Measurements from ENCODE around the gene SMIM12.

SMIM12 gene, protein sequence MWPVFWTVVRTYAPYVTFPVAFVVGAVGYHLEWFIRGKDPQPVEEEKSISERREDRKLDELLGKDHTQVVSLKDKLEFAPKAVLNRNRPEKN

DNA sequence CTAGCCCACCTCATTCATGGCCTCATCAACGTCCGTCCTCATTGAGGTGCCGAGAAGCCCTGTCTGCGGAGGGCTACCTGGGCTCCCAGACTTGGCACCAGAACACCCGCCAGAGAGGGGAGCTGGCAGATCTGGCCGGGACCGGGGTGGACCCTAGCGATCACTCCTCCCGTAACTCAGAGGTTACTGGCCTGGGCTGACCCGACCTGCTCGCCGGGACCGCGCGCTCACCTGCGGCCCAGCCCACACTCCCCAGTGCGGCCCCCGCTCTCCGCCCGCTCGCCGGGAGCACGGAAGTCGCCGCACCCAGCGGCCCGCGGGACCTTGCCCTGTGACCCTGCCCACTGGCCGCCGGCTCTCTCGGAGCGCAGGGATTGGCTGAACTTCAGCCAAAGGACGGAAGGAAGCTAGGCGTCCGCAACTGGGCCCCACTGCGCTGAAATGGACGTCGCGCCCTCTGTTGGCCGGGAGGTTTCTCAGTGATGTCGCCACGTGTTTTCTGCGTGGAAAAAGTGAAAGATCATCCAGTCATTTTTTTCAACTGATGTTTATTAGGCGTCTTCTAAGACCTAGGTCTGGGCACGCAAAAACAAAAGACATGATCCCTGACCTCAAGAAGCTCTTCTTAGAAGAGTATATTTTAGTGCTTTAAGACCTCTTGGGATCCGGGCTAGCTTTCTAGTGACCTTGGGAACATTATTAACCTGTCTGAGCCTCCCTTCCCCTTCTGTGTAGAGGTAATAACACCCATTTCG is at the start of gene SMIM12:
Gene SMIM12, minus strand, starts transcription at position 304 of the 755 bp plus-strand sequence. CDS start 3,772 bp downstream, outside the sequence.
- peak; percentile 93 for DNase-seq

DNA sequence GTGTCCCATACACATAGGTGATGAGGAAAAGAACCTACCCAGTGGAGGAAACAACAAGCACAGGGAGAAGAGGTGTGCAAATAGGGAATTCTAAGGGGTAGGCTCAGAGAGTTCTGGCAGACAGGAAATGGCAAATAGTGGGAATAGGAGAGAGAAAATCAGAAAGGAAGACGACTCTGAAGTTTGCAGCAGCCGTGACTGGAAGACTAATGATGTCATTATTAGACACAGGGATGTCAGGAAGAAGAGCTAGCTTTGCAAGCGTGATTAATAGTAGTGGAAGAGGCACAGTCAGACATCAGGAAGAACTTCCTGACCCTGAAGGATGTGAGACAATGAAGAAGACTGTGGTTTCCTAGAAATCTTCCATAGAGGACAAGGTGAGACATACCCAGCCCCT is 48.8 kb upstream of the SMIM12 start:
- DNase-seq = no peak

DNA sequence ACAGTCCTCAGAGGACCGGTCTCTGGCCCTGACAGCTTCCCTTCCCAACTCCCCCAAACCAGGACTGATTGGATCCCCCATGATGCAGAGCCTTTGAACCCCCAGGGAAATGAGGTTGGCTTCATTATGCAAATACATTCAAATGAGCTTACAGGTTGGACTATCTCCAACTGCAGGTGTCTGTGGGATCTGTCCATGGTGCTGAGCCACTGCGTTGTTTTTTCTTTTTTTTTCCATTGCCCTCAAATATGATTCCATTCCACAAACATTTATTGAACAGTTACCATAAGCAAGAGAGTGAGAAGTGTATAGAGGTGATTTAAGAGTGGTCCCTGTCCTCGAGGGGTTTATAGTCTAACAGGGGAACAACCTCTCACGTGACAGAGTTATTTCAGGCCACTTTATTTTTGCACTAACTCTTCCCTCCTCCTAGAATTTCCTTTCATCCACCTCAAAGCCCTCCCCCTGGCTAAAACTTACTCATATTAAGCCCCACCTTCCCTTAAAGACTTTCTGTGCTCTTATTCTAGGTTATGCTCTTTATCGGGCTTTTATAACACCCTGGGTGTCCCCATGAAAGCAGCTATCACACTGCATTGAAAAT is 48.0 kb upstream of the SMIM12 start:
- no peak for DNase-seq

DNA sequence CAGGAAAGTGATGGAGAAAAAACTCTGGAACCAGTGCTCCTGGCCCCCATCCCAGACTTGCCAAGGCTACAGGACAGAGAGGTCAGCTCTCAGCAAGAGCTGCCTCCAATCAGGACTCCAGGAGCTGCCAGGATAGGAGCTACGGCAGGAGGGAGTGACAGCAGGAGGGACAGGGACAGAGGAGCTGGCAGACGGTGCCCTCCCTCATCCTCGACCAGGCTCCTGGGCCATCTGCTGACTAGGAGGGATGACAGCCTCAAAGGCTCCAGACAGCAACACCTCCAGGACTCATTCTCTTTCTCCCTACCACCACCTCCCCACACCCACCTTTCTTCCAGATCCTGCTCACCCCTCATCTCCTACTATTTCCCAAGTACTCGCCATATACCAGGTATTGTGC is 47.2 kb upstream of the SMIM12 start:
- DNase-seq = no peak

DNA sequence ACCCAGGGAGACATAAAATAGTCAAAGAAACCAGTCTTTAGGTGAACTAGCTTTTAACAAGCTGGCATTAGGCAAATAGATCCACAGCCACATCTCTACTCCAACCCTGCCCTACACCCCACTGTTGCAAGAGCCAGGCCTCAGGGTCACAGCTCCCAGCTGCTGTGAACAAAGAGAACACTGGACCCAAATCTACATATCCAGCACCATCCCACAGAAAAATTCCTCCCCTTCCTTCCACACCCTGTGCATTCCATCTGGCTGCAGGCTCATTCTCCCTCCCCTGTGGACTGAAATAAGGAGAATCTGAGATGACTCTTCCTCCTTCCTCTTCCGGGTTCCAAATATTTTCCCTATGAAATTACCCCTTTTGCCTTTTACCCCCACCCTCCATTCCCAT is 46.7 kb upstream of the SMIM12 start:
- DNase-seq = no peak

DNA sequence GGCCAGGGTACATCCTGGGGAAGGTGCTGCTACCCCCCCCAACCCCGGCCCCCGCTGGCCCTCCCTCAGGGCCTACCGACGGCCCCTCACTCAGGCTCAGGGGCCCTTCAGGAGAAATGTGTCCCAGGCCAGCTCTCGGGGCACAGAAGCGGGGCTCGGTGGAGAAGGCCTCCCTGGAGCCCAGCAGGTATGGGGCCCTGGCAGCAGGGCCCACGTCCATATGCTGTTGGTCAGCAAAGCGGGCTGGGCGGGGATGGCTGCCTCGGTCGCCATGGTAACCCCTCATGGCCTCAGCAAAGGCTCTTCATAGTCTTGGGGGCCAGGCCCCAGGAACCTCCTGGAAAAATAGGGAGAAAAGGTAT is 45.5 kb upstream of the SMIM12 start:
- no peak for DNase-seq

DNA sequence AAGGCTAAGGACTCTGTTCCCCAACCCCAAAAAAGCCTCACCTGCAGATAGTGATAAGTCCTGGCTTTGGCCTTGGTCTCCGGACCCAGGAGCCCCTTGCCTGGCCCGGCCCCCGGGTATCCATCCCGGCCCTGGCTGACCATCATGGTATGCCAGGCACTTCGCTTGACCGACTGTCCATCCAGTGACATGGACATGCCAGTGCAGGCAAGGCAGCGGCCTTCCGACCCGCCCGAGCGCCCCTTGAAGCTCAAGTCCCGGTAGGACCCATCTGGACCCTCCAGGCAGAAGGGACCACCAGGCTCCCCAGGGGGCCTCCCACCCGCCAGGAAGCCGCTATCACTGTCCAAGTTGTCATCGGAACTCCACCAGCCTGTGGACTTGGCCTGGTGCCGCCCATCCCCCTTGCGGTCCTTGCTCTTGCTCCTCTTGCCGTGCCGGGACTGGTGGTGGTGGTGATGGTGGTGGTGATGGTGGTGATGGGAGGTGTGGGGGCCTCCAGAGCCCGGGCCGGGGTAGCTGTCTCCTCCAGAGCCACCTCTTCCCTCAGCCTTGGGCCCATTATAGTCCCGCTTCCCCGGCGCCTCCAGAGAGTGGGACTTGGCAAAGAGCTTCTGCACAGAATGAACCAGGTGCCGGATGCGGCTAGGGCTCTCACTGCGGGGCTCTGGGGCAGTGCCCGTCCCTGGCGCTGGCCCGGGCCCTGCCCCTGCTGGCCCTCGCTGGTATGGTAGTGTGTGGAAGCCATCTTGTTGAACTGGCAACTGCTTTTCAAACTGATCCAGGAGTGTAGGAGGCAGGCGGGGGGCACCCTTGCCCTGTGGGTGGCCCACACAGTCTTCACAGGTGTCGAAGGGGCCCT is 44.9 kb upstream of the SMIM12 start:
- no peak for DNase-seq

DNA sequence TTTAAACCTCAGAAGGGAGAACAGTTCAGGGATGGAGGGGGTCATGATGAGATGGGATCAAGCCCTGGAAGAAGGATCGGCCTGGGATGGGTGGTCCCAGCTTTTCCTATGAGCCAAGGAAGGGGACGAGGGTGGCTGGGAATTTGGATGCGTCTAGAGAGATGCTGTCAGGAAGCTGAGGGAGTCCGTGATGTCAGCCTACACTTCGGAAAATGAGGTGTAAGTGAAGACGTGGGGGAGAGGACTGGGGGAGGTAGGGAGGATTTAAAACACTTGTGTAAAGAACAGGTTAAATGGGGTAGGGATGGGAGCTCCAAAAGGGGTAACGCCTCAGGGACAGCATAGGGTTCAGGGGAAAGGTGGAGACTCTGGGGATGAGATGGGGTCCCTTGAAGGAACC is 42.4 kb upstream of the SMIM12 start:
- no peak for DNase-seq

DNA sequence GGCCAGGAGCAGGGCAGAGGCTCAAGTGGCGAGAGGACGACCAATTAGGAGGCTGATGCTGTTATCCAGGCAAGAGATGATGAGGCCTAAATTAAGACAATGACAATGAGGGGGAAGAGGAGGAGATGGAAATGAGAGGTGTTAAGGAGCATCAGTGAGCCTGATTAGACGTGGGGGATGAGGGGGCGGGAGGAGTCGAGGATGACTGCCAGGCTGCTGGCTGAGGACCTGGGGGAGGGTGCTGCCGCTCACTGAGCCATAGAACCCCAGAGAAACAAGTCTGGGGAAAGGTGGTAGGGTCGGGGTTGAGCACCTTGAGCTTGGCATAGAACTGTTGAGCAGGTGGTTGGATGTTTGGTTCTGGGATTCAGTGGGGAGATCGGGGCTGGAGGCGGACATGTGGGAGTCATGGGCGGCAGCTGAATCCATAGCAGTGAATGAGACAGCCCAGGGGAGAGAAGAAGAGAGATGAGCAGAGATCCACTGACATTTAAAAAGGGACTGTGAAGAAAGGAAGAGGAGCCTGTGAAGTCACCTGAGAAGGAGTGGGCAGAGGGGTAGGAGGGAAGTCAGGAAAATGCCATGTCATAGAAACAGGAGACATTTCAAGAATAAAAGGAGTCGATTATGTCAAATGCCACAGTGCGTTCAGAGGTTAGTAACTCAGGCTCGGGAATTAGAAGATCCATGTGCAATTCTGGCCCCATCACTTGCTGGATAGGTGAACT is 41.4 kb upstream of the SMIM12 start:
- DNase-seq = no peak

DNA sequence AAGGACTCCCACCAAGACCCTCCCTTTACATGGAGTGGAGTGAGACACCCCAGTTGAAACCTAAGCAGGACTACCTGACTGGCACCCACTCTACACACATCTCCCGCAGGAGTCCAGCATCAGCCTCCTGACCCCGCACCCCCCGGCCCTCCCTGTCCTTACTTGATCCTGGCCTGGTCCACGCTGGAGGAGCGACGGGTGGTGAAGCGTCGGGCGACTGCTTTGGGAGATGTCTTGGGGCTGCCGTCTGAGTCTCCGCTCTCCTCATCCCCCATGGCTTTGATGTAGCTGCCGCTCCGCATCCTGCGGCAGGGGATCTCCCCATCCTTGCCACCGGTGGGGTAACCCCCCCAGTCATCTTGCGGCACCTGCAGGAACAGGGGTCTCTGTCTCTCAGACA is 40.4 kb upstream of the SMIM12 start:
- no peak for DNase-seq

DNA sequence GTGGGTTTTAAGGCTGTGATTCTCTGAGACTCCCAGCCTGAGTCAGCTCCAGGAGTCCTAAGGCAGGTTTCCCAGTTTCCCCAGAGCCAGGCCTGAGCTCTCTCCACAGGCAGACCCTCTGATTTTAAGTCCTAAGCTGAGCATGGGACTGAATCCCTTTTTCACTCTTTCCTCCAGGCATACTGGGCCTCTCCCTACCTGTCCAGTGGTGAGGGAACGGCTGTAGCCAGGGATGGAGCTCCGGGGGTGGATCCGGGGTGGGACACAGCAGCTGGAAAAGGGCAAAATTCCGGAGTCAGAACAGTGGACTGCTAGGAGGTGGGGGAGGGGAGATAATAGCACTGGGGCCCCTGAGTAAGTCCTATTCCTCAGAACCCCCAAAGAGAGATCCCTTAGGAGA is 39.9 kb upstream of the SMIM12 start:
- DNase-seq = no peak

DNA sequence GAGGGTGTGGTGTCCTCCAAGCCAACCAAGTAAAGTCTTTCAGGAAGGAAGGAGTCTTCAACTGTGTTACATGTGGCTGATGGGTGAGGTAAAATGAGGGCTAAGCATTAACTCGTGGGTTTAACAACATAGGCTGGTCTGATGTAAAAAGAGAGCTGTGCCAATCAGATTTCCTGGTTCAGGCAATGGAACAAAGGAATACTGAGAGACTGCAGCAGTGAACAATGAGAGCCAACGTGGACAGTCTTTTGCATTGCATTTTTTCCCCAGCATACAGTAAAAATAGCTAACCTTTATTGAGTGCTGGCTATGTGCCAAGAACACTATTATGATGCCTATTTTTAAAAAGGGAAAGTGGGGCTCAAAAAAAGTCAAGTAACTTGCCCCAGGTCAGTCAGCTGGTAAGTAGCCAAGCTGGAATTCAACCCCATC is 38.8 kb upstream of the SMIM12 start:
- DNase-seq = no peak

DNA sequence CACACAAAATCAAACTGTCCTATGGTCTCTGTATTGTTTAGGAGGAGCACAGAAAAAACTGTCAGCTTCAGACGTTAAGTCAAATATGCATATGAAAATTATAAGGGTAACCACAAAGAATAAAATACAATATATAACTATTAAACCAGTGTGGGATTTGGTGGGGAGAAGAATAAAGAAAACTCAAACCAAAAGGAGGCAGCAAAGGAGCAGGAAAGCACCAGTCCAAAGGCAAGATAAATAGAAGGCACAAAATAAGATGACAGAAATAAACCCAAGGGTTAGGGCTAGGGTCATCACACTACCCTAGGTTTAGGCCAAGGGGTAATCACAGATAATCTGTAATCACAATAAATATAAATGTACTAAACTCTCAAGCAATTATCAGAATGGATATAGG is 37.1 kb upstream of the SMIM12 start:
- peak; percentile 13 for DNase-seq

DNA sequence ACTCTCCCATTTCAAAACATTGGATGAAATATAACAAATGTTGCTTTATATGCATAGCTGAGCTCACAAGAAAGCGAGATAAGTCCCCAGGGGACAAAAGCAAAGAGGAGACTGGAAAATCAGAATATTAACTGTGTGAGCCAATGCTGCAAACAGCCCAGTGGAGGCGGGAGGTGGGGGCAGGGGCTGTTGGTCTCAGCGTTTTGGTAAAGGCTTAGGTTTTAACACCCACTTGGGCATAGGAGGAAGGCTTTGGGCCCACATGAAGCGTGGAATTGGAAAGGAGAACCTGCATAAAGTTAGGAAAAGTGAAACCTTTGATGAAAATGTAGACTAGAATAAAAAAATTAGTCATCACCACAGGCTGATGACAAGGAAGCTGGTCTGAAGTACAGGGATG is 30.2 kb upstream of the SMIM12 start:
- DNase-seq = no peak

DNA sequence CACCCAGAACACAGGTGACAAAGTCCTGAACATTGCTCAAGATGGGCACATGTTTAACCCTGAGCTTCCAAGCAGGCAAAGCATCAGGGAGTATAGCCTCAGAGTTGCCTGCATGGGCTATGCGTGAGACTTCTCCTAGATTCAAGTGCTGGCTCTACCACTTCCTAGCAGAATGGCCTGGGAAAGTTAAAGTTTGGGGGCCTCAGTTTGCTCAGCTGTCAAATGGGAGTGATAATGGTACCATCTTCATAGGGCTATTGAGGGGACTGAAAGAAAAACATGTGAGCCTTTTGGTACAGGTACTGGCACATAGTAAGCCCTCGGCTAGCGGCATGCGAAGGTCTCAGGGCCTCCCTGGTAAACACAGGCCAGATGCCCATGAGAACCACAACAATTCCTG is 28.0 kb upstream of the SMIM12 start:
- DNase-seq = no peak

DNA sequence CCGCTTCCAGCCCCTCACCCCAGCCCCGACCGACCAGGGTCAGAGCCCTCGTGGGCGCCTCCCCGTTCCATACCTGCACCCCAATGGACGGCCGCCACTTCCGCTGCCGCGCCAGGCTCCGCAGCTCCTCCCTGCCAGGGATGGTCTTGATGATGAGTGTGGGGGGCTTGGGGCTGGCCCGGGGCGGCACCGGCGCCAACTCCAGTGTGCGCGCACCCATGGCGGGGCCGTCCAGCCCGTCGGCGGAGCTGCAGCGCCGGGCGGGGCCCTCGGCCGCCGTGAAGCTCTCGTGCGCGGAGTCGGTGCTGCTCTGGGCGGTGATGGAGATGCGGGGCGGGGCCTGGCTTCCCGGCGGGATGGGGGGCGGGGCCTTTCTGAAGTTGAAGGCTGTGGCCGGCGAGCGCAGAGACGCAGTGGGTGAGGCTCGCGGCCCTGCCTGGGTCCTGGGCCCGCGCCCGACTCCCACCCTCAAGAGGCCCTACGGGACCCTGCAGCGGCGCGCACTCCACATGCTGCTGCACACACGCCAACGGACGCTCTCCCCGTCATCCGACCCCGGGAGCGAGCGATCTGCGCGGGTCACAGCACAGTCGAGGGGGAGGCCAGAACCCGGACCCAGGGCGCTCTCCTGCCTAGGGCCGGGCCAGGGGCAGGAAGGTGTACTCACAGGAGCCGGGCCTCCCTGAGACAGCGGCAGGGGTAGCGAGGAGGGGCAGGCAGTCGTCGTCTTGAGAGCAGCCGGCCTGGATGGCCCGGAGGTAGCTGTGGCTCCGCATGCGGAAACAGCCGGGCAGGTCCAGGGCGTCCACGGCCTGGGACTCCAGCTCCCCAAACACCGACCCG is 26.1 kb upstream of the SMIM12 start:
- peak; percentile 46 for DNase-seq

DNA sequence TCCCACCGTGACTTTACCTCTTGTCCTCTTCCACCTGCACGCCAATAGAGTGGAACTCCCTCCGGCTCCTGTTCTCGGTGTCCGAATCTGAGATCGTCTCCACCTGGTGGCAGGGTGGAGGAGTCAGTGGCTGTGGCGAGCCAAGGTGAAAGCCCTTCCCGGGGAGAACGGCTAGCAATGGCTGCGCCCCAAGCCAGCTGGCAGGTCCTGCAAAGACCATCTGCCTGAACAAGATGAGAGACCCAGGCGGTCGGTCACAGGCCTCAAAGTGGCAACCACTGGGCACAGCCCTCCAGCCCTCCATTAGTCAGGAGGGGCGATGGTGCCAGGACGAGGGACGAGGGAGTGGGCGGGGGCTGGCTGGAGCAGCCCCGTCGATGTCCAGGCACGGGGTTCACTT is 25.4 kb upstream of the SMIM12 start:
- DNase-seq = no peak

DNA sequence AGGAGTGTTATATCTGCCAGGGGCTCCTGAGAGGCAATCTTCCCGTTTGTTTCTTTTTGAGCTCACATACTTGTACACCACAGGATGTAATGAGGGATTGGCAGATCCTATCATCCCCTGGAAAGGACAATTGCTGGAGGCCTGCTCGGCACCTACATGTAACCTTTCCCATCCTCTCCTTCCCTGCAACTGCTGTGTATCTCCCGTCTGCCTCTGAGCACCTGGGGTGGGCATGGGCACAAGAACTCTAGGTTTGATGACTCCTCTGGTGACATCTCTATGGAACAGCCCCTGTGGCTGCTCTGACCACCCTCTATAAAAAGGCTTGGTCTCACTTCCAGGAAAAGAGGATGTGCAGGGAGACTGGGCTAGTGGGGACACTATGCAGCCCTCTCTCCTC is 25.0 kb upstream of the SMIM12 start:
- DNase-seq = no peak

DNA sequence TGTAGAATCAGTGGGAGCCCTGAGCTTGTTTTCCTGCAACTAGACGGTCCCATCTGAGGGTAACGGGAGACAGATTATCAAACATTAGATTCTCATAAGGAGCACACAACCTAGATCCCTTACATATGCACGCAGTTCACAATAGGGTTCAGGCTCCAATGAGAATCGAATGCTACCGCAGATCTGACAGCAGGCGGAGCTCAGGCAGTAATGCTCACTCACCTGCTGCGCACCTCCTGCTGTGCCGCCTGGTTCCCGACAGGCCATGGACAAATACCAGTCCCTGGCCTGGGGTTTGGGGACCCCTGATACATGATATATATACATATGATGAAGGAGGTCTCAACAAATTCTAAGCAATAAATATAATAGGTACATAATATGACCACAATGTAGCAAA is 19.7 kb upstream of the SMIM12 start:
- DNase-seq = no peak

DNA sequence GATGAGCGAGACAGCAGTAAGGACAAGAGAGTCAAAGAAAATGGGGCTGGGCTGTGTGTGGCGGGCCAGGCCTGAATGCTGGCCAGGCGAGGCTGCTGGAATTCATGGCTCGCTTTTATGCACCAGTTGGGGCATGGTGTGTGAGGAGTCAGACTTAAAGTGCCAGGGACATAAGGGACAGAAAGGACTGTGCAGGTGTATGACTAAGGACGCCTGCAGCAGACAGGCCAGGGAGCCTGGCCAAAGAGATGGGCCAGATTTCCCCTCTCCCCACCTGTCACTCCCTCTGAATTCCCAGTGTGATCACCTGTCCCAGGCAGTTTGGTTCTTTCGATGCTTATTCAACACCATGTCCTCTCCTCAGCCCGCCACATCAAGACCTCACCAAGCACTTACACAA is 16.9 kb upstream of the SMIM12 start:
- no peak for DNase-seq

DNA sequence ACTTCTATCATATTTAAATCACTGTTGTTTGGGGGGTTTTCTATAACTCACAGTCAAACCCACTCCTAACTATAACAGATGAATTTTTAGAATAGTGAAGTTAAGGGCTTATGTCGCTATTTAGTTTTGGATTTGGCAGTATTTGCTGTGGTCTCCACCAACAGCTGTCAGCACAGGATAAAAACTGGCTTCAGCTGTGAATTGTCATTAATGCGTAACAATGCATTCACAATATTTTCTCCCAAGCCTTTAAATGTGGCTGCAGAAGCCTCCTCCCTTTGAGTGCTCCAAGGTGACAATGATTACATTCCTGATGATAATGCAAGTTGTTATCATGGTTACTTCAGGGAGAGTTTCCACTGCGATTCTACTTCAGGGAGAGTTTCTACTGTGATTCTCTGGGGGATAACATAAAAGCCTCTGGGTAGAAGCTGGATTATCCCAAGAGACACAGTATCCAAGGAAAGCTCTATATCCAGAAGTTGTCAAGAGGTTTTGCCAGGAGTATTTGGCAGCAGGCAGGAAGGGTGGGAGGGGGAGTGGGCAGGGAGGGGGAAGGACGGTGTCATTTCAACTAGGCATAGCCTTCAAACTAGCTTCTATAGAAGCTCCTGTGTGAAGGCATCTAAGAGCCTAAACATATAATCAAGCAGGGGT is 14.9 kb upstream of the SMIM12 start:
- DNase-seq = no peak

DNA sequence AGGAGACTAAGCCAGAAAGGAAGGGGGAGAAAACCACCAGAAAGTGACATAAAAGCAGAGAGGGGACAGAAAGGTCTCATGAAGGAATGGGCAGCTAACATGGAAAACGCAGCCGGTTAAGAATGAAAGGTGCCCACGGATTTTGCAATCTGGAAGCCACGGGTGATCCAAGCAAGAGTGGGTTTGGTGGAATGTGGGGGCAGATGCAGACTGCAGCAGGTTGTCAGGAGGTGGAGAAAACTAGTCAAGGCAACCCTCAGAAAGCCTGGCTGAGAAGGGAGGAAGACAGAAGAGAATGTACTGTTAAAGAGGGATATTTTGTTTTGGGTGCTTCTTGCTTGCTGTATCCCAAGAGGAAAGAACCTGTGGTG is 12.6 kb upstream of the SMIM12 start:
- DNase-seq = no peak
